DND-41 (cell line): ENCODE results near the gene GTSE1.

Source experiments
- ATAC-seq: fragments of 200-7000 bp; cut with Tn5 transposase; 3 replicates; pipeline ENCODE4 v1.9.1; 2021; ENCODE audit warnings: low read depth; ENCODE audit not compliant: insufficient read depth
- DNase-seq: peaks from one replicate; pipeline ENCODE4 v3.0.0-alpha.2; 2020
- H2AFZ ChIP-seq: 2 replicates; pipeline ENCODE4 v1.6.0; 2012; ENCODE audit warnings: low read depth, low read length
- H3K27ac ChIP-seq: 2 replicates; pipeline ENCODE4 v1.5.1; 2012; ENCODE audit warnings: low read length, inconsistent platforms
- H3K27me3 ChIP-seq: fragments of 200-600 bp; sonication (generic); 2 replicates; pipeline ENCODE4 v1.6.0; 2012; ENCODE audit warnings: low read length, mild to moderate bottlenecking, inconsistent platforms; ENCODE audit not compliant: insufficient read depth, poor library complexity
- H3K36me3 ChIP-seq: 2 replicates; pipeline ENCODE4 v1.5.1; 2012; ENCODE audit warnings: low read length, inconsistent platforms; ENCODE audit not compliant: insufficient read depth
- H3K4me1 ChIP-seq: 2 replicates; pipeline ENCODE4 v1.5.1; 2012; ENCODE audit warnings: mild to moderate bottlenecking, low read length; ENCODE audit not compliant: insufficient read depth
- H3K4me2 ChIP-seq: 2 replicates; pipeline ENCODE4 v1.6.0; 2012; ENCODE audit warnings: mild to moderate bottlenecking, moderate library complexity, low read length, inconsistent platforms; ENCODE audit not compliant: insufficient read depth
- H3K4me3 ChIP-seq, 2 experiments: fragments of 200-600 bp in 1 of 2; shearing (Covaris generic) in 1 of 2; 2 replicates each; pipeline ENCODE4 v1.5.1; 2012 to 2016; ENCODE audit warnings: inconsistent platforms in 2 of 2, low read length in 2 of 2, mild to moderate bottlenecking in 2 of 2, low read depth in 1 of 2, moderate library complexity in 1 of 2
- H3K79me2 ChIP-seq: 2 replicates; pipeline ENCODE4 v1.6.0; 2012; ENCODE audit warnings: low read length, inconsistent platforms; ENCODE audit not compliant: insufficient read depth
- H3K9ac ChIP-seq: 2 replicates; pipeline ENCODE4 v1.6.0; 2012; ENCODE audit warnings: low read depth, mild to moderate bottlenecking, inconsistent platforms, low read length, moderate library complexity
- H3K9me3 ChIP-seq: 2 replicates; pipeline ENCODE4 v1.5.1; 2012; ENCODE audit warnings: low read length, moderate library complexity, mild to moderate bottlenecking, inconsistent platforms; ENCODE audit not compliant: insufficient read depth, severe bottlenecking
- H4K20me1 ChIP-seq: 2 replicates; pipeline ENCODE4 v1.6.0; 2012; ENCODE audit warnings: low read length; ENCODE audit not compliant: insufficient read depth
- CTCF ChIP-seq: IDR thresholded peaks from 2 replicates; pipeline ENCODE4 v1.5.1; 2012; ENCODE audit warnings: borderline replicate concordance, low read length, moderate library complexity, mild to moderate bottlenecking; ENCODE audit not compliant: poor library complexity, severe bottlenecking; ENCODE audit errors: extremely low read depth
- EZH2 ChIP-seq: IDR thresholded peaks from 3 replicates; pipeline ENCODE4 v1.6.1; 2012; ENCODE audit warnings: borderline replicate concordance, low read depth, mild to moderate bottlenecking, moderate library complexity, low read length, inconsistent platforms; ENCODE audit not compliant: severe bottlenecking

Gene GTSE1

GRCh38 chr22:46377525-46378425 lies 81.1 kb downstream of the GTSE1 start:
- Histone ChIP-seq H3K27ac (no peak overlapping the region), H3K9ac (no peak overlapping the region)

GRCh38 chr22:46378426-46379065 lies 81.9 kb downstream of the GTSE1 start:
- no peak overlapping the region for H3K9ac ChIP-seq
- no peaks in the 10 kb centered on the region for H3K9me3 ChIP-seq
- no peak overlapping the region for H3K27ac ChIP-seq
- ATAC-seq (no peak), DNase-seq (no peak)
- no peak overlapping the region for H2AFZ ChIP-seq
- no peaks in the 10 kb centered on the region for H3K27me3 ChIP-seq
- no peaks in the 10 kb centered on the region; the same call in 1 of the 2 replicates for H4K20me1 ChIP-seq
- H3K4me3 ChIP-seq, result no peak overlapping the region
- no peaks in the 10 kb centered on the region for H3K36me3 ChIP-seq
- peaks cover 4% of the 10 kb centered on the region; the same call in 1 of the 2 replicates for H3K4me1 ChIP-seq
- H3K4me2 ChIP-seq, result no peak overlapping the region
- TF ChIP-seq EZH2 (no peak), CTCF (no peak)
- H3K79me2 ChIP-seq, result no peaks in the 10 kb centered on the region

More at GRCh38 chr22:46377525-46378425, 81.1 kb downstream of the GTSE1 start:
- H4K20me1 ChIP-seq, result no peaks in the 10 kb centered on the region; the same call in 1 of the 2 replicates
- DNase-seq, result no peak
- ATAC-seq, result no peak
- TF ChIP-seq EZH2, result no peak
- no peak for TF ChIP-seq CTCF
- no peak overlapping the region for H2AFZ ChIP-seq
- H3K27me3 ChIP-seq, result no peaks in the 10 kb centered on the region
- H3K79me2 ChIP-seq, result no peaks in the 10 kb centered on the region
- no peak overlapping the region for H3K4me3 ChIP-seq
- no peak overlapping the region for H3K4me2 ChIP-seq
- peaks cover 4% of the 10 kb centered on the region; the same call in 1 of the 2 replicates for H3K4me1 ChIP-seq
- H3K36me3 ChIP-seq, result no peaks in the 10 kb centered on the region
- H3K9me3 ChIP-seq, result no peaks in the 10 kb centered on the region

GRCh38 chr22:46379066-46379930 lies 82.6 kb downstream of the GTSE1 start:
- Histone ChIP-seq H3K4me1 (no peaks in the 10 kb centered on the region), H3K79me2 (no peaks in the 10 kb centered on the region), H3K9me3 (no peaks in the 10 kb centered on the region), H2AFZ (no peak overlapping the region), H4K20me1 (no peaks in the 10 kb centered on the region; the same call in 1 of the 2 replicates), H3K27ac (no peak overlapping the region), H3K36me3 (no peaks in the 10 kb centered on the region), H3K27me3 (no peaks in the 10 kb centered on the region), H3K4me3 (no peak overlapping the region), H3K9ac (no peak overlapping the region), H3K4me2 (no peak overlapping the region)
- no peak for ATAC-seq
- no peak for DNase-seq
- TF ChIP-seq CTCF (no peak), EZH2 (no peak)
